ENCODE results near the gene TNK2.
"Not testable (repeated sequence)": the region's sequence is repeated elsewhere in the genome, so short reads cannot be mapped to it uniquely, and the experiment has no call there.

The TNK2 gene

GRCh38 chr3:195825857-195826804 is 82.2 kb downstream of the TNK2 start:
- TF ChIP-seq CTCF (IDR thresholded peaks at IDR 0.05), result no peak
- no peak overlapping the region for H3K27ac ChIP-seq
- DNase-seq, result no peak
- no peaks in the 10 kb centered on the region for H3K36me3 ChIP-seq
- no peaks in the 10 kb centered on the region for H3K9me3 ChIP-seq
- H3K4me1 ChIP-seq, result peaks cover 0 to 5% (median 0%) of the 10 kb centered on the region in 4 donors
- H3K27me3 ChIP-seq, result peaks cover 0 to 33% of the 10 kb centered on the region in 2 donors
- intact Hi-C loops (cut with DNase I; ENCODE audit: low total_unique reads), result no loop called here
- no peak overlapping the region for H3K4me3 ChIP-seq

- no peak for DNase-seq
- Histone ChIP-seq H3K27ac (no peak overlapping the region), H3K27me3 (peaks cover 0 to 37% of the 10 kb centered on the region in 2 donors), H3K36me3 (no peaks in the 10 kb centered on the region), H3K4me3 (no peak overlapping the region), H3K4me1 (peaks cover 0 to 5% (median 0%) of the 10 kb centered on the region in 4 donors), H3K9me3 (no peaks in the 10 kb centered on the region)
- no peak for TF ChIP-seq CTCF (IDR thresholded peaks at IDR 0.05)
- intact Hi-C loops (cut with DNase I; ENCODE audit: low total_unique reads), result no loop called here
Observed at GRCh38 chr3:195825191-195825588, 83.2 kb downstream of the TNK2 start.

GRCh38 chr3:195824425-195825190 is 83.7 kb downstream of the TNK2 start:
- H3K27ac ChIP-seq; intact Hi-C loops (cut with DNase I; ENCODE audit: low total_unique reads); H3K36me3 ChIP-seq: not testable (repeated sequence)

GRCh38 chr3:195823999-195824398 is 84.4 kb downstream of the TNK2 start:
- peaks cover 0 to 33% of the 10 kb centered on the region in 2 donors for H3K27me3 ChIP-seq
- intact Hi-C loops (cut with DNase I; ENCODE audit: low total_unique reads), result no loop called here
- no peaks in the 10 kb centered on the region for H3K36me3 ChIP-seq
- H3K4me3 ChIP-seq, result no peak overlapping the region
- DNase-seq, result no peak
- no peak for TF ChIP-seq CTCF (IDR thresholded peaks at IDR 0.05)
- no peaks in the 10 kb centered on the region for H3K9me3 ChIP-seq
- H3K27ac ChIP-seq, result no peak overlapping the region
- H3K4me1 ChIP-seq, result peaks cover 0 to 5% (median 0%) of the 10 kb centered on the region in 4 donors

More at GRCh38 chr3:195824425-195825190, 83.7 kb downstream of the TNK2 start:
- not testable (repeated sequence) for H3K4me1 ChIP-seq, H3K4me3 ChIP-seq, DNase-seq, H3K9me3 ChIP-seq
- H3K27me3 ChIP-seq, result peaks cover 0 to 37% of the 10 kb centered on the region in 2 donors

- H3K4me1 ChIP-seq, result peaks cover 0 to 5% (median 0%) of the 10 kb centered on the region in 4 donors
- H3K9me3 ChIP-seq, result no peaks in the 10 kb centered on the region
- H3K27ac ChIP-seq, result no peak overlapping the region
- no peak overlapping the region for H3K4me3 ChIP-seq
- no peak for TF ChIP-seq CTCF (IDR thresholded peaks at IDR 0.05)
- intact Hi-C loops (cut with DNase I; ENCODE audit: low total_unique reads), result no loop called here
- no peak for DNase-seq
- H3K27me3 ChIP-seq, result peaks cover 0 to 33% of the 10 kb centered on the region in 2 donors
- H3K36me3 ChIP-seq, result no peaks in the 10 kb centered on the region
Observed at GRCh38 chr3:195823280-195823679, 85.1 kb downstream of the TNK2 start.

Data from tibial artery (tissue), 4 donors.